Activated CD8-positive, alpha-beta memory T cell treated with anti-CD3 and anti-CD28 coated beads for 36 hours (primary cell): ENCODE results near the gene STC2. TPM values are rescaled to one million over a fixed set of nuclear protein-coding genes. Genes with fewer than 3 reads are reported as not detected.
"Not testable (repeated sequence)": the region's sequence is repeated elsewhere in the genome, so short reads cannot be mapped to it uniquely, and the experiment has no call there.

Source experiments
- CTCF ChIA-PET: fragments of 350-600 bp; sonication (Branson Sonifier 250); formaldehyde crosslinking; loops from one replicate; lab custom pipeline; 2021; ENCODE audit warnings: antibody characterized with exemption; lab: Charles Lee
- POLR2A ChIA-PET: fragments of 350-600 bp; sonication (Branson Sonifier 250); formaldehyde crosslinking; loops from one replicate; lab custom pipeline; 2021; ENCODE audit warnings: antibody characterized with exemption; lab: Charles Lee
- total RNA-seq, 2 experiments: library from RNA; stranded (reverse); gene quantifications; one replicate each; pipeline ENCODE4 v1.2.3, GENCODE V29; 2021

STC2 gene
- 10 to 100 TPM; 13.7 to 13.8 TPM for total RNA-seq

- CTCF ChIA-PET = interaction anchor here (1.1 to 1.3 kb wide), 2 partner anchors 34 to 44 kb away, joined by 4 to 7 read pairs; no protein-coding TSS in a partner anchor
- POLR2A ChIA-PET = interaction anchor here (0.6 kb wide), 1 partner anchor 265 kb away, joined by 3 read pairs; no protein-coding TSS in a partner anchor
Measured at GRCh38 chr5:173327948-173328843, at the start of gene STC2. STC2 (minus strand) TSS chr5:173328414; CDS start chr5:173328193, 221 bp downstream.

GRCh38 chr5:173371400-173371799, 43.2 kb upstream of the STC2 start:
- CTCF ChIA-PET = interaction anchor here (0.5 kb wide), 1 partner anchor 50 kb away, joined by 5 read pairs; no protein-coding TSS in a partner anchor
- POLR2A ChIA-PET = no interaction called here

GRCh38 chr5:173363406-173363805, 35.2 kb upstream of the STC2 start:
- POLR2A ChIA-PET, CTCF ChIA-PET: not testable (repeated sequence)

DNA sequence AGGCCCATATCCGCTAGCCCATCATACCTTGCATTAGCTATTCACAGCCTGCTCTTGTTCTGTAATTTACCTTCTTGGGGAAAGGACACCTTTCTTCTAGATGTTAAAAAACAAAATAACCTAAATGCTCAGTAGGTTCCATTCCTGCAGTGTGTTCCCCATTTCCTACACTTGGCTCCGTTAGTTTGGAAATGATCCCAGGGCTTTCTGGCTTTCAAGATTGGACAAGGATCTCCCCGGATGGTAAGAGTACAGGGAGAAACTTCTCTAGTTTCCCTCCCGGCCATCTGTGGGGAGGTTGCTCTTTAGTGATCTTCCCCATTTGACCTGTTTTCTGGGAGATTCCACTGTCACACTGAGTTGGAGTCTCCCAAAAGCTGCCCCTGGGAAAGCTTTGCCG, 27.3 kb upstream of the STC2 start:
- CTCF ChIA-PET = interaction anchor here (0.6 kb wide), 1 partner anchor 26 kb away, joined by 3 read pairs; no protein-coding TSS in a partner anchor
- POLR2A ChIA-PET = no interaction called here

DNA sequence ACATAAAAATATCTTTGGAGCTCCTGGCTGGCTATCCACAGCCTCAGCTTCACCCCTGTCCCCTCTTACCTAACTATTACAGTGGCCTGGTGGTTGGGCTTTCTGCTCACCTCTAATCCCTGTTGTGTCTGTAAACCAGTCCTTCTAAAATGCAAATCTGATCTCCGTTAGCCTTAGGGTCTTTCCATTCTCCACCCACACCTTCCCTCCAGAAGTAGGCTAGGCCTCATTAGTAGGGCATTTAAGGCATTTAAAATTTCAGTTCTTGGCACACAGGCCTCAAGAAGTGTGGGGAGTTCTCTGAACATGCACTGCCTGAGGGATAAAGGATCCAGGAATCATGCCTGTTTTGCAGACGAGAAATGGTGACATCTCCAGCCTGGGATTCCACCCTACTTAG, 26.4 kb upstream of the STC2 start:
- ChIA-PET CTCF (interaction anchor here (1.2 kb wide), 1 partner anchor 11 kb away, joined by 3 read pairs; no protein-coding TSS in a partner anchor), POLR2A (no interaction called here)

DNA sequence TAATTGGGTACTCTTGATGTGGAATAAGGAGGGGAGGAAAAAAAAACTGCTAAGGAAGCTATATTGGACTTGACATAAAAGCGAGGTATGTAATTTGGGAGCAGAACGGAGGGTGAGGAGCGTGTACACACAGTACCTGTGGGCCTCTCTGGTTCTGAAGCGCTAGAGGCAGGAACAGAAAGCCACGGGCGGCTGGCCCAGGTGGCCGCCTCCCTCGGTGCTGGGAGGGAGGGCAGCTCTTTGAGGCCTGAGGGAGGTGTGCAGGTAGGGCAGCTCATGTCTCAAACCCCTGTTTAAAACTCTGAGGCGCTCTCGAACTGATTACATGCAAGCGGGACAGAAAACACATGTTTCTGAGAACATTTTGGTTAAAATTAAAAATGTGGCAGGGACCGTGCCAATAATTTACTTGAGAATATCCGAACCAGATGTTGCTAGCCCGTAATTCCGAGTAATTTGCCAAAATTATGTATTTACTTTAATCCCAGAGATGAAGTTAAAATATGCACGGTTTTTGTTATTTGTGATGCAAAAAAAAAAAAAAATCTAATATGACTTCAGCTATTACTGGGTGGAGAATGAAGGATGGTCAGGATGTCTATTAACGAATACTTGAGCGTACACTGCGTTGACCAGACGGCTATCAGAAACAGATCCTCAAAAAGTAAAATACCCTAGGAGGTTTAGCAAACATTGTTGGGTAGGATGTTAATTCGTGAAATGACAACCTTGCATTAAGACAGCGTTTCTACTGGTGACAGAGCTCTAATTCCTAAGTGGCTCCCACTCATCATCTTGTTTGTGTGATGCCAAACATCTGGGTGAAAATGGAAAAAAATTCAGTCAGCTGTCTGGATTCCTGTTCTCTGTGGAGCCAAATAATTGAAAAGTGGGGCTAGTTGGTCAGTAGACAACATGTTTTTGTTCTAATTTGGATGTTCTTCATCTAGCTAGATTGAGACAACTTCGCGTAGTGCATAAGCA, 24.4 kb upstream of the STC2 start:
- CTCF ChIA-PET = no interaction called here

DNA sequence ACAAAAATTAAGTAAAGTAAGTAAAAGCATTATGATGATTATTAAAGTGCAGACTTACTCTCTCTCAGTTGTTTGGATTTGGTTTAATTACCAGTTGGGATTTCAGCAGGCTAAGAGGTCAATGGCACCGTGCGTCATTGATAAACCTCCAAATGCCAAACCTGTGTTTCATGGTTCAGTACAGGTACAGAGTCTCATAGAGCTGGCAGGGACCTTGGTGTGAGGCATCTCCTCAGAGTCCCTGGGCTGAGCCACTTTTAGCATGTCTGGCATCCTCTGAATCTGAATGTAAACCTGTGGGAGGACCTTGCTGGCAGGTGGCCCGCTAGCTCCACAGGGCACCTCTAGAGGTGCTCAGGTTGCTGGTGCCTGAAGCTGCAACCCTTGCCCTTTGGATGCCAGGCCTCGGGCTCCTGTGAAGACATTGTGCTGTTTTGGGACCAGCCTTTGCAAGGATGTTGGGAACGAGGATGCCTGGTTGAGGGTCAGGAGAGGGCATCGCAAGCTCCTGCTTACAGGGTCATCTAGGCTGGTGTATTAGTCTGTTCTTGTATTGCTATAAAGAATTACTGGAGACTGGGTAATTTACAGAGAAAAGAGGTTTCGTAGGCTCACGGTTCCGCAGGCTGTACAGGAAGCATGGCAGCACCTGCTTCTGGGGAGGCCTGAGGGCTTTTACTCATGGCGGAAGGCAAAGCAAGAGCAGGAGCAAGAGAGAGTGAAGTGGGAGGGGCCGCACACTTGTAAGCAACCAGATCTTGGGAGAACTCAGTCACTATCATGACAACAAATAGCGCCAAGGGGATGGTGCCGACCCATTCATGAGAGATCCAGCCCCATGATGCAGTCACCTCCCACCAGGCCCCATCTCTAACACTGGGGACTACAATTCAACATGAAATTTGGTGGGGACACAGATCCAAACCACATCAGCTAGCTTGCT, 14.9 kb upstream of the STC2 start:
- ChIA-PET CTCF (interaction anchor here (1.1 kb wide), 1 partner anchor 11 kb away, joined by 3 read pairs; no protein-coding TSS in a partner anchor), POLR2A (no interaction called here)

More for the DNA sequence above, 24.4 kb upstream of the STC2 start:
- POLR2A ChIA-PET = no interaction called here

GRCh38 chr5:173341961-173342430, 13.8 kb upstream of the STC2 start:
- POLR2A ChIA-PET = no interaction called here

GRCh38 chr5:173340984-173341383, 12.8 kb upstream of the STC2 start:
- POLR2A ChIA-PET = no interaction called here

More at GRCh38 chr5:173341961-173342430, 13.8 kb upstream of the STC2 start:
- CTCF ChIA-PET = no interaction called here

DNA sequence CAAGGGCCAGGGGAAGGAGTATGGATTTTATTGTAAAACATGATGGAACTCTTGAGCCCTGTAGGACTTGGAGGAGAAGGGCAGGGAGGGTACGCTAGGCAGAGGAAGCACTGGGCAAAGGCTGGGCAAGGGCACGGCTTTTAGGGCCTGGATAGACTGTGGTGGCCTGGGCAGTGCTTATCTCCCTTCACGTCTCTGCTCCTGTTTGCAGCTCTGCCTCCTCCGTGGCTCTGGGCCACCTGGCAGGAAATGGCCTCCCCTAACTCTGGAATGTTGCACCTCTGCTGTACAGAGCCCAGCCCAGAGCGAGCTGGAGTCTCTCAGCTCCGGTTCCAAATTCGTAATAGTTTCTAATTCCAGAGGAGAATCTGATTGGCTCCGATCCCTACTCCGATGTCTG, 12.2 kb upstream of the STC2 start:
- POLR2A ChIA-PET = no interaction called here
- CTCF ChIA-PET = no interaction called here

More at GRCh38 chr5:173340984-173341383, 12.8 kb upstream of the STC2 start:
- CTCF ChIA-PET = no interaction called here

GRCh38 chr5:173339286-173339685, 11.1 kb upstream of the STC2 start:
- ChIA-PET POLR2A (no interaction called here), CTCF (no interaction called here)

DNA sequence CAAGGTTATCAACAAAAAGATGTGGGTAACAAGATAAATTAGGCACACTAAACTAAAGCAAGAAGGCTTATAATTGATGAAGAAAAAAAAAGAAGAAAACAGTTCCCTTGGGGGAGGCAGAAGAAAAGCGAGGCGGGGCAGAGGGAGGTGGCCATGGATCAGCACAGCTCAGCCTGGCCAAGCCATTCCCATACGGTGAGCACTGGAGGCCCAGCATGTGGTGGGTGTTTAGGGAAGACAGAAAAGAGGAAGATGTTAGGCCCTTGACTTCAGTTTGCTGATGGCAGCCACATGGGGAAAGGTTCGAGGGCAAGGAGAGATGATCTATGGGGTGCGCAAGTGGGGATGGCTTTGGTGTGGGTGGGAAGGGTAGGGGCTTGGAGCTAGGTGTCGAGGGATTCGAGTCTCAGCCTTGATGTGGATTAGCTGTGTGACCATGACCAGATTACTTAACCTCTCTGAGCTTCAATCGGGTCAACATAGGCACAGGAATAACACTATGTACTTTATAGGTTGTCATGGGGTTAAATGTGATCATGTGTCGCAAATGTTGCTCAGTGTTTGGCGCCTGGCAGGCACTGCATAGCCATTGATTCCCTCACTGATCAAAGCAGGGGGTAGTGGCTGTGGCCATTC, 10.3 kb upstream of the STC2 start:
- ChIA-PET CTCF (no interaction called here), POLR2A (no interaction called here)

- ChIA-PET POLR2A (no interaction called here), CTCF (no interaction called here)
Measured at GRCh38 chr5:173334808-173335207, 6.6 kb upstream of the STC2 start.

GRCh38 chr5:173333925-173334661, 5.9 kb upstream of the STC2 start:
- CTCF ChIA-PET = interaction anchor here (4.6 kb wide), 1 partner anchor 40 kb away, joined by 44 read pairs; no protein-coding TSS in a partner anchor
- POLR2A ChIA-PET = no interaction called here

- POLR2A ChIA-PET = no interaction called here
- CTCF ChIA-PET = interaction anchor here (0.8 to 4.6 kb wide), 6 partner anchors 21 to 609 kb away, joined by 3 to 44 read pairs (median 4); no protein-coding TSS in a partner anchor
Measured at GRCh38 chr5:173331956-173332479, 3.8 kb upstream of the STC2 start.

DNA sequence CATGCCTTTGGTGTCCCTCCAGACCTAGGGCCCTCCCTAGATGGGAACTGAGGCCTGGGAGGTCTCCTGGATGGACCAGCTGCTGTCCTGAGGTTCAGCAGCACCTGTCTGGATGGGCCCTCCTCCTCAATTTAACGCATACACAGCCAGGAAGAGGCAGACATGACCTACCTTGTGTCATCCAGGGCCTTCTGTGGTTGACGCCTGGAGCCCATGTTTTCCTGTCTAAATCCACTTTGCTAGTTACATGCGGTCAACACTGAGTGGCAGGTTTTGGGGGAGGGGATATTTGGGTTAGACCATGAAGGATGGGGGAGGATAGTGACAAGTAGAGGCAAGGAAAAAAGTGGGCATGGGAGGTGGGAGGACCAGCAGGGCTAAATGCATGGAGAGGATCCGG, 3.1 kb upstream of the STC2 start:
- CTCF ChIA-PET = interaction anchor here (0.8 to 4.6 kb wide), 6 partner anchors 20 to 608 kb away, joined by 3 to 44 read pairs (median 4); no protein-coding TSS in a partner anchor
- POLR2A ChIA-PET = no interaction called here
